Heart left ventricle (tissue), 16 donors: ENCODE data around the gene UBR3. TPM values are rescaled to one million over a fixed set of nuclear protein-coding genes. Genes with fewer than 3 reads are reported as not detected.

Experiments
- ATAC-seq, 4 donors: fragments of 200-7000 bp; cut with Tn5 transposase; one replicate each; pipeline ENCODE4 v1.9.1; 2020 to 2022; ENCODE audit warnings: moderate library complexity in 4 of 4, mild to moderate bottlenecking in 3 of 4, moderate number of reproducible peaks in 1 of 4
- DNase-seq, 5 donors: peaks; one replicate each; pipeline ENCODE4 v3.0.0-alpha.2; 2020
- H3K27ac ChIP-seq, 12 donors: fragments of 200-600 bp; sonication (generic) in 4 of 12; one replicate each; pipeline versions ENCODE4 v1.5.0 to v1.8.0; 2016 to 2022; ENCODE audit warnings: mild to moderate bottlenecking in 2 of 12
- H3K27me3 ChIP-seq, 9 donors: fragments of 200-600 bp; sonication (generic) in 2 of 9; one replicate each; pipeline versions ENCODE4 v1.5.1 to v1.8.0; 2016 to 2022; ENCODE audit warnings: mild to moderate bottlenecking in 3 of 9
- H3K36me3 ChIP-seq, 9 donors: fragments of 200-600 bp; sonication (generic) in 2 of 9; one replicate each; pipeline versions ENCODE4 v1.5.0 to v1.8.0; 2018 to 2022; ENCODE audit warnings: mild to moderate bottlenecking in 2 of 9
- H3K4me1 ChIP-seq, 12 donors: fragments of 200-600 bp; sonication (generic) in 4 of 12; one replicate each; pipeline versions ENCODE4 v1.5.0 to v1.8.0; 2016 to 2022; ENCODE audit warnings: mild to moderate bottlenecking in 3 of 12
- H3K4me3 ChIP-seq, 12 donors: fragments of 200-600 bp; sonication (generic) in 4 of 12; one replicate each; pipeline versions ENCODE4 v1.5.0 to v1.8.0; 2017 to 2022; ENCODE audit warnings: mild to moderate bottlenecking in 9 of 12, moderate library complexity in 4 of 12
- H3K9me3 ChIP-seq, 12 donors: fragments of 200-600 bp; sonication (generic) in 4 of 12; one replicate each; pipeline versions ENCODE4 v1.5.0 to v1.8.0; 2016 to 2022; ENCODE audit warnings: mild to moderate bottlenecking in 1 of 12
- CTCF ChIP-seq, 12 donors: fragments of 200-600 bp; sonication (generic) in 4 of 12; IDR thresholded peaks; one replicate each; pipeline versions ENCODE4 v1.5.0 to v1.8.0; 2018 to 2022; ENCODE audit warnings: antibody characterized with exemption in 12 of 12, mild to moderate bottlenecking in 5 of 12
- POLR2A ChIP-seq, 2 donors: fragments of 450-650 bp; IDR thresholded peaks; one replicate each; pipeline ENCODE4 v1.6.1; 2017; ENCODE audit warnings: antibody characterized with exemption in 2 of 2, mild to moderate bottlenecking in 2 of 2, moderate library complexity in 2 of 2
- WGBS, 4 donors: extraction: QIAGEN DNeasy Blood & Tissue Kit in 2 of 4; methylation state at CpG; one replicate each; pipeline versions ENCODE4 v1.1.5 to v1.1.7; 2013 to 2018; 5-methylcytosine and 5-hydroxymethylcytosine counted together
- intact Hi-C, 10 donors: fragments of 100-400 bp; cut with DNase I; formaldehyde crosslinking; loops; one replicate each; pipeline versions ENCODE4 v1.11.1 to v1.14.2; 2022
- polyA plus RNA-seq, 2 donors: library from polyadenylated mRNA; stranded (reverse); fragments of 200-250 nt; gene quantifications; one replicate each; pipeline ENCODE4 v1.2.3, GENCODE V29; 2013
- total RNA-seq, 9 donors: library from RNA; depleted of rRNA in 2 of 9; stranded (reverse); fragments of >200 nt in 2 of 9; fragmentation: NEBNext Ultra II Directional in 3 of 9; extraction: Animal tissue kit (Norgen Biotek cat#: 25700) in 3 of 9; gene quantifications; one replicate each; pipeline versions ENCODE4 v1.1.0 to v1.2.4, GENCODE V29; 2016 to 2023
- donor health status: ischemic (EF 13 %, LVEDD 7.1; RV severe dilation, severe dysfunction).
- donor health status: healthy with polysubstance abuse.
- donor health status: DM: no; HTN: yes; CAD: no.
- donor health status: DM: no; HTN: no; CAD: no.
- donor health status: ischemic (EF 25% LVEDD 6.9; RV normal size, moderate dysfunction).
- donor health status: ischemic (EF 25% LVEDD 5.7; RV mildly dilated, moderate dysfunction).
- donor health status: healthy.
- donor health status: DM: yes; HTN: yes; CAD: no.
- donor health status: ischemic (EF 35%, LVEDD 5.7; RV mildly dilated, moderate dysfunction).
- donor health status: nonischemic (EF 11% LVEDD 7.7; RV severe dilation, severe dysfunction).
- donor health status: DM: yes; HTN: yes; CAD: no.
- donor health status: PGD.
- donor health status: ischemic (EF 29% LVEDD 5.4; RV normal size, mild dysfunction).
- donor health status: nonischemic (EF 23%, LVEDD 6.1; RV moderate dilation, normal function).

Gene UBR3
- total and polyA plus RNA-seq, 11 donors = 34.8 to 137 (median 106) TPM

- DNase-seq = no peak
- intact Hi-C loops = no loop called here
- no peak for TF ChIP-seq CTCF (IDR thresholded peaks at IDR 0.05)
- TF ChIP-seq POLR2A (IDR thresholded peaks at IDR 0.05) = no peak
- Histone ChIP-seq H3K4me1 (peaks cover 0 to 11% (median 0%) of the 10 kb centered on the region in 12 donors), H3K9me3 (no peaks in the 10 kb centered on the region), H3K27ac (peak overlapping the region in 1 of 12 donors; percentile 12), H3K36me3 (peaks cover 0 to 63% (median 47%) of the 10 kb centered on the region in 9 donors), H3K27me3 (no peaks in the 10 kb centered on the region), H3K4me3 (no peak overlapping the region)
- no peak for ATAC-seq
- 50 to 57% (median 55%) methylated on average over 7 of the region's 7 CpGs for WGBS, 4 donors
Observed at GRCh38 chr2:169910109-169910799, 83.0 kb downstream of the UBR3 start.

- Histone ChIP-seq H3K4me3 (no peak overlapping the region), H3K27ac (no peak overlapping the region), H3K27me3 (no peaks in the 10 kb centered on the region), H3K9me3 (no peaks in the 10 kb centered on the region), H3K4me1 (peaks cover 0 to 11% (median 0%) of the 10 kb centered on the region in 12 donors), H3K36me3 (peaks cover 0 to 63% (median 49%) of the 10 kb centered on the region in 9 donors)
- DNase-seq = no peak
- WGBS, 4 donors = 63 to 75% (median 73%) methylated on average over 1 of the region's 1 CpG
- intact Hi-C loops = no loop called here
- no peak for ATAC-seq
- TF ChIP-seq CTCF (IDR thresholded peaks at IDR 0.05) = no peak
- TF ChIP-seq POLR2A (IDR thresholded peaks at IDR 0.05) = no peak
Observed at GRCh38 chr2:169911119-169911518, 83.9 kb downstream of the UBR3 start.

GRCh38 chr2:169916623-169917022, 89.4 kb downstream of the UBR3 start:
- no peak for ATAC-seq
- Histone ChIP-seq H3K27ac (no peak overlapping the region), H3K36me3 (peaks cover 0 to 83% (median 29%) of the 10 kb centered on the region in 9 donors), H3K4me1 (no peaks in the 10 kb centered on the region), H3K4me3 (no peak overlapping the region), H3K9me3 (no peaks in the 10 kb centered on the region), H3K27me3 (no peaks in the 10 kb centered on the region)
- intact Hi-C loops = loop anchor here in 1 of 10 donors (5.0 kb wide), 1 partner anchor 389 kb away; no protein-coding TSS in a partner anchor
- DNase-seq = no peak
- TF ChIP-seq CTCF (IDR thresholded peaks at IDR 0.05) = no peak
- no peak for TF ChIP-seq POLR2A (IDR thresholded peaks at IDR 0.05)

DNA sequence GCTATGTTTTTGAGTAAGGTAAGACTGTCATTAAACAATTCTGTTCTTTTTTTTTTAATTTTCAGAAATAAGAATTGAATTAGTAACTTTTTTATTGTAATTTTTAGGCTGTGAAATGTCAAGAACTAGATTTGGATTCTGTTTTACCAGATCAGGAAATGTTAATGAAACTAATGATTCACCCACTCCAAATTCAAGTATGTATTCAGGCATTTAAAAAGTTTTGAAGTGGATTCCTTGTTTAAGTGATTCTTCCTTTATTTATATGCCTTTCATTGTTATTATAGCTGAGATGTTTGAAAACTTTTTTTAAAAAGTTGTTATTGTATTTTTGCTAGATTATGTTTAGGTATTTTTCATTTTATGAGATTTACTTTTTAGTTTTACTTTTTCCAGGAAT, 96.7 kb downstream of the UBR3 start:
- intact Hi-C loops = loop anchor here in 2 of 10 donors (10.0 kb wide), 1 partner anchor 399 kb away; no protein-coding TSS in a partner anchor
- H3K4me1 ChIP-seq = no peaks in the 10 kb centered on the region
- H3K36me3 ChIP-seq = peaks cover 0 to 73% (median 34%) of the 10 kb centered on the region in 9 donors
- TF ChIP-seq POLR2A (IDR thresholded peaks at IDR 0.05) (no peak), CTCF (IDR thresholded peaks at IDR 0.05) (no peak)
- DNase-seq (no peak), ATAC-seq (no peak)
- H3K9me3 ChIP-seq = no peaks in the 10 kb centered on the region
- no peak overlapping the region for H3K4me3 ChIP-seq
- no peaks in the 10 kb centered on the region for H3K27me3 ChIP-seq
- no peak overlapping the region for H3K27ac ChIP-seq
